Fibroblast of skin of left biceps (primary cell): ENCODE data around the gene PXN.

ENCODE experiments used
- DNase-seq, 2 experiments: peaks; one replicate each; pipeline ENCODE4 v3.0.0-alpha.2; 2013; ENCODE audit warnings: low read depth in 2 of 2

PXN gene

GRCh38 chr12:120175537-120175936 lies 90.0 kb downstream of the PXN start:
- DNase-seq, result no peak

DNA sequence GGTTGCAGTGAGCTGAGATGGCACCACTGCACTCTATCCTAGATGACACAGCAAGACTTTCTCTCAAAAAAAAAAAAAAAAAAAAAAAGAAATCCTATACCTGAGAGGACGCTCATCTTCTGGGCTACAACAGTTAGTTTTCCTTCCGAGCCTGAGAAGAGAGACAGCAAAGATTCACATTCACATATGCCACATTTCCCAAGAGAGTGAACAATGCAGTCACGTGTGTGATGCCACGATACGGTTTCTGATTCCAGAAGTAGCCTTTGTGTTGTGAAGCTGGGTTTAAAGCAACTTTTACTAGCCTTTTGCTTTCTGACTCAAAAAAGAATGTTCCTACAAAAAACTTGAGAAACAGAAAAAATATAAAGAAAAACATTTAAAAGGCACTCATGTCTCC lies 90.5 kb downstream of the PXN start:
- DNase-seq, result no peak

- DNase-seq, result no peak
Measured at GRCh38 chr12:120172053-120172452, 93.5 kb downstream of the PXN start.

DNA sequence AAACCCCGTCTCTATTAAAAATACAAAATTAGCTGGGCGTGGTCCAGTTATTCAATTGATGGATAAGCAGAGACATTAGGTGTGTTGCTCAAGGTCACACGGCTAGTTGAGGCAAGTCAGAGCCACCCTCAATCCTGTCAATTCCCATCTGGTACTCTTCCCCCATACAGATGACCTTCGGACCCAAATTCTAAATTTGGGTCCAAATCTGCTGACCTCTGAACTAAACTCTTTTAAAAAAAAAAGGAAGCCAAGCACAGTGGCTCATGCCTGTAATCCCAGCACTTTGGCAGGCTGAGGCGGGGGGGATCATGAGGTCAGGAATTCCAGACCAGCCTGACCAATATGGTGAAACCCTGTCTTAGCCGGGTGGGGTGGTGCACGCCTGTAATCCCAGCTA lies 94.9 kb downstream of the PXN start:
- no peak for DNase-seq

- no peak for DNase-seq
Measured at GRCh38 chr12:120169946-120170345, 95.6 kb downstream of the PXN start.

- DNase-seq, result no peak
Measured at GRCh38 chr12:120168337-120168736, 97.2 kb downstream of the PXN start.

GRCh38 chr12:120167529-120168095 lies 97.9 kb downstream of the PXN start:
- no peak for DNase-seq

DNA sequence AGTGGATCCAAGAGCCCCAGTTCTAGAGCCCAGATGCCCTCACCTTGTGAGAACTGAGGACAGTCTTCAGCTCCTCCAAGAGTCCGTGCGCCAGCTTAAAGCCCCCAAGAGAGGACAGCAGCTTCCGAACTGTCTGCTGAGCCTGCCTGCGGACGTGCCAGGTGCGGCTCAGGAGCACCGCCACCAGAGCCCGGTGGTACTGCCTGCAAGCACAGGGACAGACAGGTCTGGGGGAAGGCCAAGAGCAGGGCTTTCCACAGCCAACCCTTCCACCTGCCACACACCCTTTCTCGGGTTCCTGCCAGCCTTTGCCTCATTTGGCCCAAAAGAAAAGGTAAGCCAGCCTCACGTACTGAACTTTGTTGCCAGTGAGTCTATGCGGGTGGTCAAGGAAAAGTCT lies 101.2 kb downstream of the PXN start:
- DNase-seq, result no peak

GRCh38 chr12:120162763-120163162 lies 102.8 kb downstream of the PXN start:
- DNase-seq, result no peak

GRCh38 chr12:120161852-120162251 lies 103.7 kb downstream of the PXN start:
- no peak for DNase-seq
